Activated CD4-positive, alpha-beta T cell treated with anti-CD3 and anti-CD28 coated beads, Interleukin-2, amount 50 U/mL, for 48 hours (primary cell): ENCODE data around the gene CCDC121.
"Not testable (repeated sequence)": the region's sequence is repeated elsewhere in the genome, so short reads cannot be mapped to it uniquely, and the experiment has no call there.

ENCODE experiments used
- DNase-seq, 2 experiments: peaks; one replicate each; pipeline ENCODE4 v3.0.0-alpha.2; 2020

Gene CCDC121

DNA sequence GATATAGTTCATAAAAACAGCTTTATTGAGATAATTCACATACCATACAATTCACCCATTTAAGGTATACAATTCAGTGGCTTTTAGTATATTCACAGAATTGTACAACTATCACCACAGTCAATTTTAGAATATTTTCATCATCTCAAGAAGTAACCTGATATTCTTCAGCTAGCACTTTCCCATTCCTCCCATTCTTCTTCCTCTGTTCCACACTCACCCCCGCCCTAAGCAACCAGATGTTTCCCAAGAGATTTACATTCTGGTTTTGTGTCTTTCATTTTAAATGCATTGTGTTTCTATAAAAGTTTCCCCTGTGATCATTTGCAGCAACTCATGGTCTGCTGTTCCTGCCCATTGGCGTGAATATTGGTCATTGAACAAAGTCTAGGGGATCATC is 5.5 kb upstream of the CCDC121 start:
- DNase-seq = no peak

DNA sequence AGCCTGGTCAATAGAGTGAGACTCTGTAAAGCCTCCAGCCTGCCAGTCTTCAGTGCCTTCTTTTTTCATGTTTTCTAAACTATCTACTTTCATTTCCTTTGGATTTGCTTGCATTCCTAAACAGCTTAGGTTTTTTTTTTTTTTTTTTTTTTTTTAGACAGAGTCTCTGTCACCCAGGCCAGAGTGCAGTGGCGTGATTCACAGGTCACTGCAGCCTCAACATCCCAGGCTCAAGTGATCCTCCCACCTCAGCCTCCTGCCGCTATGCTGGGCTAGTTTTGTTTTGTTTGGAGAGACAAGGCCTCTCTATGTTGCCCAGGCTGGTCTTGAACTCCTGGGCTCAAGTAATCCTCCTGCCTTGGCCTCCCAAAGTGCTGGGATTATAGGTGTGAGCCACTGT is 1.4 kb upstream of the CCDC121 start:
- DNase-seq = not testable (repeated sequence)

GRCh38 chr2:27627963-27628766 is 647 bp downstream of the CCDC121 start:
- DNase-seq = no peak

- DNase-seq = not testable (repeated sequence)
Observed at GRCh38 chr2:27626921-27627320, 1.9 kb downstream of the CCDC121 start.

GRCh38 chr2:27626323-27626722 is 2.5 kb downstream of the CCDC121 start:
- not testable (repeated sequence) for DNase-seq

- no peak for DNase-seq
Observed at GRCh38 chr2:27624943-27625342, 3.9 kb downstream of the CCDC121 start.

DNA sequence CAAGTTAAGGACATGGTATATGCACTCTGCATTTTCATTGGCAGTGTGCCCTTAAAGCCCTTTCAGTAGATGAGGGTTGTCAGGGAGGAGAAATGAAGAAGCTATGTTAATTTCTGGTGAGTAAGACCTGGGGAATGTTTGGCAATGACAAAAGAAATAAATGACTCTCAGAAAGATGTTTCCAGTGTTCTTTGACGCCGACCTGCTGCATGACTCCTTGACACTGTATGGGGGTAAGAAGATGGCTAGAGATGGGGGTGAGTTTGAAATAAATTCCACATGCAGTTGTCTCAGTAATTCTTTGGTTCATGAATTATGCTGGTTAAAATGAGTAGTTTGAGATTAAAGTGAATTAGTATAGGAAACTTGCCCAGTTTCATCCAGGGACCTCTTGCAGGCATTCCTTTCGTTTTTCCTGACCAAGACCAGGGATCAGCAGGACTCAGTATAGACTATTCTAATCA is 5.9 kb downstream of the CCDC121 start:
- no peak for DNase-seq

DNA sequence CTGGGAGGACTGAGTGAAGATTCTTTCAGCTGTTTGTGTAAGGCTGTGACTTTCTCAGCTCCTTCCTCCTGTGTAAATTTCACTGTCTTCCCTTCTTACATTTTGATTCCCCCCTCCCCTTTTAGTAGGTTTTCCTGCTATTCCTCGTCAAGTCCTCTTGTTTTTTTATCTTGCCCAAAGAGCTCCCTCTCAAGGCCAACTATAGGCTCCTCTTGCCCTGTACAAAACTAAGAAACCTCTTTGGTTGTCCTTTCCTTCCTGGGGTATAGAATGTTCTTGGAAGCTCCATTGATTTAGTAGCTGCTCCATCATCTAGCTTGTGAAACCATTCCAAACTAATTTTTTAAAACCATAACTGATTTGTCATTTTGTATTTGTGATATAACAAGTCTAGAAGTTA is 7.3 kb downstream of the CCDC121 start:
- no peak for DNase-seq

GRCh38 chr2:27615316-27615715 is 13.5 kb downstream of the CCDC121 start:
- DNase-seq = no peak

- no peak for DNase-seq
Observed at GRCh38 chr2:27613985-27614384, 14.8 kb downstream of the CCDC121 start.

DNA sequence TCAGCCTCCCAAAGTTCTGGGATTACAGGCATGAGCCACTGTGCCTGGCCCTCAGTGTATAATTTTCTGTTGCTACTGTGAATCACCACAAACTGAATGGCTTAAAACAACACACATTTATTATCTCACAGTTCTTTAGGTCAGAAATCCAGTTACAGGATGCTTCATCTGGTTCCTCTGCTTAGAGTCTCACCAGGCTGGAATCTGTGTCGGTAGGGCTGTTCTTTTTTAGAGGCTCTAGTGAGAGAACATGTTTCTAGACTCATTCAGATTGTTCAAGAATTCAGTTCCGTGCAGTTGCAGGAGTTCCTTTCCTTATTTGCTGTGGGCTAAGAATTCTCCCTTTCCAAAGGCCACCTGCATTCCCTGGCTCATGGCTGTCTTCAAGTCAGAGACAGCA is 22.2 kb downstream of the CCDC121 start:
- no peak for DNase-seq

GRCh38 chr2:27596627-27597026 is 32.2 kb downstream of the CCDC121 start:
- DNase-seq = no peak

DNA sequence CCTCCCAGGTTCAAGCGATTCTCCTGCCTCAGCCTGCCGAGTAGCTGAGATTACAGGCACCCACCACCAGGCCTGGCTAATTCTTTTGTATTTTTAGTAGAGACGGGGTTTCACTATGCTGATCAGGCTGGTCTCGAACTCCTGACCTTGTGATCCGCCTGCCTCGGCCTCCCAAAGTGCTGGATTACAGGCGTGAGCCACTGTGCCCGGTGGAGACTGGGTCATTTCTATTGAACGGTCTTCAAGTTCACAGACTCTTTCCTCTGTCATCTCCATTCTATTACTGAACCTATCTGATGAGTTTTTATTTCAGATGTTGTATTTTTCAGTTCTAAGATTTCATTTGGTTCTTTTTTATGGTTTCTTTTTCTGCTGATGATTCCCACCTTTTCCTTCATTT is 33.4 kb downstream of the CCDC121 start:
- not testable (repeated sequence) for DNase-seq

GRCh38 chr2:27594020-27594703 is 34.6 kb downstream of the CCDC121 start:
- not testable (repeated sequence) for DNase-seq

DNA sequence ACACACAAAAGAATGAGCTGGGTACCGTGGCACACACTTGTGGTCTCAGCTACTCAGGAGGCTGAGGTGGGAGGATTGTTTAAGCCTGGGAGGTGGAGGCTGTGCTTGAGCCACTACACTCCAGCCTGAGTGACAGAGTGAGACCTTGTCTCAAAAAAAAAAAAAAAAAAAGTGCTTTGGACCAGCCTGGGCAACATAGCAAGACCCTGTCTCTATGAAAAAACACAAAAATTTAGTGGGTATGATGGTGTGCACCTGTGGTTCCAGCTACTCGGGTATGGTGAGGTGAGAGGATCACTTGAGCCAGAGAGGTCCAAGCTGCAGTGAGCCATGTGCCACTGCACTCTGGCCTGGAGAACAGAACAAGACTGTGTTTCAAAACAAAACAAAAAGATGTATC is 35.6 kb downstream of the CCDC121 start:
- no peak for DNase-seq

GRCh38 chr2:27591745-27592144 is 37.1 kb downstream of the CCDC121 start:
- peak in 1 of 2 experiments; percentile 18 for DNase-seq

GRCh38 chr2:27588308-27588707 is 40.5 kb downstream of the CCDC121 start:
- DNase-seq = no peak

GRCh38 chr2:27587025-27587424 is 41.8 kb downstream of the CCDC121 start:
- DNase-seq = peak; percentile 18 to 30

DNA sequence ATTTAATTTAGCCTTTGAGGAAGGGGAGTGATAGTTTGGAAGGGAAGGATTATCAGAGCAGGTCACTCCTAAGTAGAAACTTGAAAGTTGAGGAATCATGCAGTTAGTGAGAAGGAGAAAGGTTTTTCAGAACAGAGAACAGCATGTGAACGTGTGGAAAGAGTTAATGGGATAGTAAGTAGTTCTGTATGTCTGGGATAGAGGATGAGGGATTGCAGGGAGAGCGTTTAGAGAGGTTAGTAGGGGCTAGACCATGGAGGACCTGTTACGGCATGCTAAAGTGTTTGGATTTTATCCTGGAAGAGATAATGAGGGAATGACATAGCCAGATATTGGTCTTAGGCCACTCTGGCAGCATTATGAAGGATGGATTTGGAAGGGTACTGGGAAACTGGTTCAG is 44.2 kb downstream of the CCDC121 start:
- no peak for DNase-seq

- DNase-seq = no peak
Observed at GRCh38 chr2:27583390-27583915, 45.4 kb downstream of the CCDC121 start.

GRCh38 chr2:27582695-27583389 is 46.0 kb downstream of the CCDC121 start, which contains the start of gene ZNF512:
ZNF512 (plus strand) TSS chr2:27583042; CDS start chr2:27583113, 71 bp downstream.
- DNase-seq = peak; percentile 81 to 87

GRCh38 chr2:27582129-27582694 is 46.6 kb downstream of the CCDC121 start:
- no peak for DNase-seq
